ENCODE measurements around the gene LGALS7. TPM values are rescaled to one million over a fixed set of nuclear protein-coding genes. Genes with fewer than 3 reads are reported as not detected.
"Not testable (repeated sequence)": the region's sequence is repeated elsewhere in the genome, so short reads cannot be mapped to it uniquely, and the experiment has no call there.

The LGALS7 gene
- total and polyA plus RNA-seq, 5 donors = 0.79 to 1.1 TPM; not detected in 3

GRCh38 chr19:38786061-38786460, 12.7 kb upstream of the LGALS7 start:
- DNase-seq; H3K9me3 ChIP-seq (ENCODE audit: control insufficient read depth, low read length); intact Hi-C loops (cut with DNase I); H3K4me1 ChIP-seq (ENCODE audit: control insufficient read depth, insufficient read depth, low read length); H3K27ac ChIP-seq (ENCODE audit: low read length); H3K4me3 ChIP-seq (ENCODE audit: low read length); ATAC-seq; H3K27me3 ChIP-seq (ENCODE audit: control insufficient read depth, insufficient read depth): not testable (repeated sequence)
- WGBS = 89% methylated on average over 3 of the region's 3 CpGs

- WGBS = 97% methylated on average over 7 of the region's 7 CpGs
- H3K9me3 ChIP-seq (ENCODE audit: control insufficient read depth, low read length) = no peaks in the 10 kb centered on the region
- H3K4me1 ChIP-seq (ENCODE audit: control insufficient read depth, insufficient read depth, low read length) = no peaks in the 10 kb centered on the region
- intact Hi-C loops (cut with DNase I) = no loop called here
- no peak for DNase-seq
- ATAC-seq = no peak
- H3K27ac ChIP-seq (ENCODE audit: low read length) = no peak overlapping the region
- H3K27me3 ChIP-seq (ENCODE audit: control insufficient read depth, insufficient read depth) = no peaks in the 10 kb centered on the region
- H3K4me3 ChIP-seq (ENCODE audit: low read length) = no peak overlapping the region
Observed at GRCh38 chr19:38785187-38785699, 11.9 kb upstream of the LGALS7 start.

DNA sequence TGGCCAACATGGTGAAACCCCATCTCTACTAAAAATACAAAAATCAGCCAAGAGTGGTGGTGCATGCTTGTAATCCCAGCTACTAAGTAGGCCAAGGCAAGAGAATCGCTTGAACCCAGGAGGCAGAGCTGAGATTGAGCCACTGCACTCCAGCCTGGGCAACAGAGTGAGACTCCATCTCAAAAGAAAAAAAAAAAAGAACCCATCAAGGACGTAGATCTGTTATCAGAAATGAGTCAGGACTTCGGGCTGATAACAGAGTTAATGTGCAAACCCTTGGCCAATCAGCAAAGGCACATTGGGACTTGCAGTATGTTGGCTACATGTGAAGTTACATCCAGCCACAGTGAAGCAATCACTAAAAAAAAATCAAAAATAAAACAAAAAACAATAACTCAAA, 10.9 kb upstream of the LGALS7 start:
- Histone ChIP-seq H3K9me3 (ENCODE audit: control insufficient read depth, low read length) (no peaks in the 10 kb centered on the region), H3K4me1 (ENCODE audit: control insufficient read depth, insufficient read depth, low read length) (no peaks in the 10 kb centered on the region), H3K27ac (ENCODE audit: low read length) (no peak overlapping the region), H3K4me3 (ENCODE audit: low read length) (no peak overlapping the region), H3K27me3 (ENCODE audit: control insufficient read depth, insufficient read depth) (no peaks in the 10 kb centered on the region)
- intact Hi-C loops (cut with DNase I) = no loop called here
- ATAC-seq (no peak), DNase-seq (no peak)
- WGBS = 66% methylated on average over 3 of the region's 3 CpGs

GRCh38 chr19:38782212-38782611, 8.9 kb upstream of the LGALS7 start:
- H3K4me3 ChIP-seq (ENCODE audit: low read length); H3K27ac ChIP-seq (ENCODE audit: low read length); H3K4me1 ChIP-seq (ENCODE audit: control insufficient read depth, insufficient read depth, low read length); ATAC-seq; intact Hi-C loops (cut with DNase I); DNase-seq; H3K27me3 ChIP-seq (ENCODE audit: control insufficient read depth, insufficient read depth); H3K9me3 ChIP-seq (ENCODE audit: control insufficient read depth, low read length): not testable (repeated sequence)
- 87% methylated on average over 13 of the region's 13 CpGs for whole genome bisulfite sequencing

DNA sequence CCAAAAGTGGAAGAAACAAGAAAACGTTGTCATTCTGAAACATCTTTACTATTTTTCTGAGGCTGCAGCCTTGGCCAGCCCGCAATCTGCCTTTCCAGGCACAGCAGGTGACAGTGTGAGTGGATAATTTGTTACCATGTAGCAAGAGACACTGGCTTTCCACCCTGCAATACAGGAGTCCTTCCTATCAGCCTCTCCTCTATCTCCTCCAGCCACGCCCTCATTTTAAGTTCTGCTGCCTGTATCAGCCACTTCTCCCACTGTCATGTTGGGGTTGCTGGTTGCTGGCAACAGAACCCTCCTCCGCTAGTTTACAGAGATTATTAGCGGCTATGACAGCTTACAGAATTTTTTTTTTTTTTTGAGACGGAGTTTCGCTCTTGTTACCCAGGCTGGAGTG, 7.7 kb upstream of the LGALS7 start:
- no peaks in the 10 kb centered on the region for H3K9me3 ChIP-seq (ENCODE audit: control insufficient read depth, low read length)
- ATAC-seq (peak; percentile 28 to 41), DNase-seq (no peak)
- no peak overlapping the region for H3K4me3 ChIP-seq (ENCODE audit: low read length)
- H3K4me1 ChIP-seq (ENCODE audit: control insufficient read depth, insufficient read depth, low read length) = no peaks in the 10 kb centered on the region
- intact Hi-C loops (cut with DNase I) = no loop called here
- no peaks in the 10 kb centered on the region for H3K27me3 ChIP-seq (ENCODE audit: control insufficient read depth, insufficient read depth)
- WGBS = 47% methylated on average over 7 of the region's 7 CpGs
- H3K27ac ChIP-seq (ENCODE audit: low read length) = no peak overlapping the region

- no peak for DNase-seq
- no peaks in the 10 kb centered on the region for H3K9me3 ChIP-seq (ENCODE audit: control insufficient read depth, low read length)
- H3K27me3 ChIP-seq (ENCODE audit: control insufficient read depth, insufficient read depth) = no peaks in the 10 kb centered on the region
- H3K4me3 ChIP-seq (ENCODE audit: low read length) = no peak overlapping the region
- ATAC-seq = no peak
- 88% methylated on average over 7 of the region's 7 CpGs for WGBS
- H3K4me1 ChIP-seq (ENCODE audit: control insufficient read depth, insufficient read depth, low read length) = no peaks in the 10 kb centered on the region
- intact Hi-C loops (cut with DNase I) = no loop called here
- no peak overlapping the region for H3K27ac ChIP-seq (ENCODE audit: low read length)
Observed at GRCh38 chr19:38780443-38780842, 7.1 kb upstream of the LGALS7 start.

- H3K27ac ChIP-seq (ENCODE audit: low read length) = no peak overlapping the region
- ATAC-seq (peak in 1 of 2 donors; percentile 32), DNase-seq (no peak)
- no peaks in the 10 kb centered on the region for H3K27me3 ChIP-seq (ENCODE audit: control insufficient read depth, insufficient read depth)
- intact Hi-C loops (cut with DNase I) = no loop called here
- no peaks in the 10 kb centered on the region for H3K4me1 ChIP-seq (ENCODE audit: control insufficient read depth, insufficient read depth, low read length)
- no peaks in the 10 kb centered on the region for H3K9me3 ChIP-seq (ENCODE audit: control insufficient read depth, low read length)
- no peak overlapping the region for H3K4me3 ChIP-seq (ENCODE audit: low read length)
- 48% methylated on average over 7 of the region's 7 CpGs for WGBS
Observed at GRCh38 chr19:38778733-38779132, 5.4 kb upstream of the LGALS7 start.

GRCh38 chr19:38774181-38774950, 1.0 kb upstream of the LGALS7 start:
- ATAC-seq = no peak
- Histone ChIP-seq H3K27me3 (ENCODE audit: control insufficient read depth, insufficient read depth) (no peaks in the 10 kb centered on the region), H3K9me3 (ENCODE audit: control insufficient read depth, low read length) (no peaks in the 10 kb centered on the region), H3K4me3 (ENCODE audit: low read length) (no peak overlapping the region), H3K27ac (ENCODE audit: low read length) (no peak overlapping the region), H3K4me1 (ENCODE audit: control insufficient read depth, insufficient read depth, low read length) (no peaks in the 10 kb centered on the region)
- 89% methylated on average over 13 of the region's 13 CpGs for WGBS
- intact Hi-C loops (cut with DNase I) = no loop called here
- DNase-seq = no peak

DNA sequence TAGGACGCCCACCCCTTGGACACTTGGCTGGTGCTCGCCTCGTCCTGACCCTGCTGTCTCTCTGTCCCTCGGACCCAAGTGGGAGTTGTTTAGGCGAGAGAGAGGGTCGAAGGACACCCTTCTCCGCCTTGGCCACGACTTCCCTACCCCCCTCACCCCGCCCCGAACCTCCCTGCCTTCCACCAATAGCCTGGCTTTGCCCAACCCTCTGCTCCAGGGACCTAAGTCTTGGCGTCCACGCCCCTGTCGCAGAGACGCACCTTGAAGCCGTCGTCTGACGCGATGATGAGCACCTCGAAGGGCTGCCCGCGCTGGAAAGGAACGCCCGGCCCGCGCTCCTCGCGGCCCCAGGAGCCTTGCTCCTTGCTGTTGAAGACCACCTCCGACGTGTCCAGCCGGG, 1.7 kb downstream of the LGALS7 start:
- not testable (repeated sequence) for ATAC-seq; H3K4me3 ChIP-seq (ENCODE audit: low read length)

GRCh38 chr19:38770949-38771275, 2.4 kb downstream of the LGALS7 start:
- H3K9me3 ChIP-seq (ENCODE audit: control insufficient read depth, low read length); H3K4me3 ChIP-seq (ENCODE audit: low read length); intact Hi-C loops (cut with DNase I); H3K27ac ChIP-seq (ENCODE audit: low read length); H3K27me3 ChIP-seq (ENCODE audit: control insufficient read depth, insufficient read depth); DNase-seq; H3K4me1 ChIP-seq (ENCODE audit: control insufficient read depth, insufficient read depth, low read length): not testable (repeated sequence)
- 42% methylated on average over 1 of the region's 22 CpGs for WGBS
- ATAC-seq = peak; percentile 92 to 93

More for the DNA sequence above, 1.7 kb downstream of the LGALS7 start:
- intact Hi-C loops (cut with DNase I); DNase-seq; H3K4me1 ChIP-seq (ENCODE audit: control insufficient read depth, insufficient read depth, low read length); H3K9me3 ChIP-seq (ENCODE audit: control insufficient read depth, low read length); H3K27ac ChIP-seq (ENCODE audit: low read length); H3K27me3 ChIP-seq (ENCODE audit: control insufficient read depth, insufficient read depth): not testable (repeated sequence)
- WGBS = 56% methylated on average over 3 of the region's 30 CpGs

GRCh38 chr19:38770228-38770948, 2.9 kb downstream of the LGALS7 start:
- 8% methylated on average over 25 of the region's 58 CpGs for WGBS
- H3K4me3 ChIP-seq (ENCODE audit: low read length); intact Hi-C loops (cut with DNase I); H3K4me1 ChIP-seq (ENCODE audit: control insufficient read depth, insufficient read depth, low read length); H3K9me3 ChIP-seq (ENCODE audit: control insufficient read depth, low read length); H3K27ac ChIP-seq (ENCODE audit: low read length); H3K27me3 ChIP-seq (ENCODE audit: control insufficient read depth, insufficient read depth); DNase-seq: not testable (repeated sequence)
- ATAC-seq = peak; percentile 33

Data from right cardiac atrium (tissue), 5 donors.